Right atrium auricular region (tissue), 2 donors: ENCODE data around the gene KCNS3. TPM values are rescaled to one million over a fixed set of nuclear protein-coding genes. Genes with fewer than 3 reads are reported as not detected.

Experiments
- DNase-seq: peaks from one replicate; pipeline ENCODE4 v3.0.0-alpha.2; 2019; ENCODE audit warnings: low spot score
- H3K27ac ChIP-seq, 2 donors: fragments of 200-600 bp; sonication (generic); 1 replicate in 1 of 2; 2 replicates in 1 of 2; pipeline ENCODE4 v1.5.1; 2016 to 2019
- H3K27me3 ChIP-seq, 2 donors: fragments of 200-600 bp; sonication (generic); one replicate each; pipeline versions ENCODE4 v1.5.1 to v1.6.0; 2017 to 2019
- H3K36me3 ChIP-seq: fragments of 200-600 bp; sonication (generic); one replicate; pipeline ENCODE4 v1.5.1; 2016
- H3K4me1 ChIP-seq, 2 donors: fragments of 200-600 bp; sonication (generic); one replicate each; pipeline versions ENCODE4 v1.5.1 to v1.6.0; 2017 to 2019
- H3K4me3 ChIP-seq, 2 donors: fragments of 200-600 bp; sonication (generic); 1 replicate in 1 of 2; 2 replicates in 1 of 2; pipeline ENCODE4 v1.5.1; 2017 to 2019; ENCODE audit warnings: mild to moderate bottlenecking in 1 of 2, moderate library complexity in 1 of 2
- H3K9me3 ChIP-seq, 2 donors: fragments of 200-600 bp; sonication (generic); one replicate each; pipeline ENCODE4 v1.5.1; 2019
- total RNA-seq, 2 donors: library from RNA; depleted of rRNA; stranded (reverse); fragments of >200 nt; gene quantifications; one replicate each; pipeline ENCODE4 v1.1.0, GENCODE V29; 2016
- TF ChIP-seq, protein P1 (sequence below), 2 donors: fragments of 200-600 bp; sonication (generic); IDR thresholded peaks; one replicate each; pipeline ENCODE4 v1.5.1; 2019; ENCODE audit warnings: antibody characterized with exemption in 2 of 2

Gene KCNS3
- total RNA-seq, 2 donors from 2014 or later, result 3.7 to 13.7 TPM

DNA sequence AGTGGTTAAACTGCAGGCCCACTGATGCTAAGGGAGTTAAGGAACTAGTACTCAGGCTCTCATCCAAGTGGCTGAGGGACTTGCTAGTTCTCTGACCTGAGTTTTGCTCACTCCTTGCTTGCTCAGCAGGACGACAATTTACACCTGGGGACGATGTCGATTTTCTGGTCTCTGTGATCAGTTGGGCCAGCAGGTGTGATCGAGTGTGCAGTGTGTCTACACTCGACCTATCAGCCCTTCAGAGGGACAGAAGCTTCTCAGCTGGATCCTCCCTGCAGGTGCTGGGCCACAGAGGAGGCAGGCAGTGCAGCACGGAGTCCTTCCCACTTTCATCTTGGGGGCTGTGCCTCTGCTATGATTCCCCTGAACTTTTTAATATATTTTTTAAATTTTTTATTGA is 71.5 kb downstream of the KCNS3 start:
- TF ChIP-seq, protein P1, sequence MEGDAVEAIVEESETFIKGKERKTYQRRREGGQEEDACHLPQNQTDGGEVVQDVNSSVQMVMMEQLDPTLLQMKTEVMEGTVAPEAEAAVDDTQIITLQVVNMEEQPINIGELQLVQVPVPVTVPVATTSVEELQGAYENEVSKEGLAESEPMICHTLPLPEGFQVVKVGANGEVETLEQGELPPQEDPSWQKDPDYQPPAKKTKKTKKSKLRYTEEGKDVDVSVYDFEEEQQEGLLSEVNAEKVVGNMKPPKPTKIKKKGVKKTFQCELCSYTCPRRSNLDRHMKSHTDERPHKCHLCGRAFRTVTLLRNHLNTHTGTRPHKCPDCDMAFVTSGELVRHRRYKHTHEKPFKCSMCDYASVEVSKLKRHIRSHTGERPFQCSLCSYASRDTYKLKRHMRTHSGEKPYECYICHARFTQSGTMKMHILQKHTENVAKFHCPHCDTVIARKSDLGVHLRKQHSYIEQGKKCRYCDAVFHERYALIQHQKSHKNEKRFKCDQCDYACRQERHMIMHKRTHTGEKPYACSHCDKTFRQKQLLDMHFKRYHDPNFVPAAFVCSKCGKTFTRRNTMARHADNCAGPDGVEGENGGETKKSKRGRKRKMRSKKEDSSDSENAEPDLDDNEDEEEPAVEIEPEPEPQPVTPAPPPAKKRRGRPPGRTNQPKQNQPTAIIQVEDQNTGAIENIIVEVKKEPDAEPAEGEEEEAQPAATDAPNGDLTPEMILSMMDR (IDR thresholded peaks at IDR 0.05), result no peak
- Histone ChIP-seq H3K36me3 (no peaks in the 10 kb centered on the region), H3K4me1 (no peaks in the 10 kb centered on the region), H3K9me3 (no peaks in the 10 kb centered on the region), H3K4me3 (no peak overlapping the region), H3K27me3 (no peaks in the 10 kb centered on the region), H3K27ac (no peak overlapping the region)
- DNase-seq, result no peak

- DNase-seq, result no peak
- no peak overlapping the region for H3K27ac ChIP-seq
- no peaks in the 10 kb centered on the region for H3K36me3 ChIP-seq
- H3K4me1 ChIP-seq, result no peaks in the 10 kb centered on the region
- no peak overlapping the region for H3K4me3 ChIP-seq
- H3K9me3 ChIP-seq, result no peaks in the 10 kb centered on the region
- TF ChIP-seq, protein P1 (IDR thresholded peaks at IDR 0.05), result no peak
- no peaks in the 10 kb centered on the region for H3K27me3 ChIP-seq
Observed at GRCh38 chr2:17951563-17951962, 73.1 kb downstream of the KCNS3 start.

DNA sequence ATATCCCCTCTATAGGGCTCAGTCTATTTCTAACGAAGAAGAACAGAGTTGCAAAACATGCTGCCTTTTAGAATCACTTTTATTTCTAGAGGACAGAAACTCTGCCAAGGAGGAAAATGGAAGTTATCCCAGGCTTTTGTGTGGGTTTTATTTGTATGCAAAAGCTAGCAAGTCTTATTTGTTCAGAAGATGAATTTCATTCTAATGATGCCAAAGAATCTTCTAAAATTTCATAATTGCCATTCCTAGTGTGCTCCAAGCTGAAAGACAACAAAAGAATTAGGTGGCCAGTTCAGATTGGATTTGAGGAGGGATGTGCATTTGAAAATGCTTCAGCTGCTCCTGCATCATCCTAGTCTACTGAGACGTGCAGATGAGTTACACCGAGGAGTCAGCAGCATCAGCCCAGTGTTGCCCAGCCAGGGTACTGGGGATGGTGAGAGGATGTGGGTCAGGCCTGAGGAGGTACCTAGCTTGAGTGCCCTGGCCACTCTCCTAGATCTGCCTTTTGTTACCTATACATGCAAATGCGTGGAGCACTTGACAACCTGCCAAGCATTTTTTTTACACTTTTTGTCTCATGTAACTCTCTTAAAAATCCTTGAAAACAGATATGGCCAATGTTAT is 80.1 kb downstream of the KCNS3 start:
- Histone ChIP-seq H3K9me3 (no peaks in the 10 kb centered on the region), H3K4me3 (no peak overlapping the region), H3K27me3 (no peaks in the 10 kb centered on the region), H3K36me3 (no peaks in the 10 kb centered on the region), H3K4me1 (no peaks in the 10 kb centered on the region), H3K27ac (no peak overlapping the region)
- TF ChIP-seq, protein P1 (IDR thresholded peaks at IDR 0.05), result no peak
- DNase-seq, result no peak

DNA sequence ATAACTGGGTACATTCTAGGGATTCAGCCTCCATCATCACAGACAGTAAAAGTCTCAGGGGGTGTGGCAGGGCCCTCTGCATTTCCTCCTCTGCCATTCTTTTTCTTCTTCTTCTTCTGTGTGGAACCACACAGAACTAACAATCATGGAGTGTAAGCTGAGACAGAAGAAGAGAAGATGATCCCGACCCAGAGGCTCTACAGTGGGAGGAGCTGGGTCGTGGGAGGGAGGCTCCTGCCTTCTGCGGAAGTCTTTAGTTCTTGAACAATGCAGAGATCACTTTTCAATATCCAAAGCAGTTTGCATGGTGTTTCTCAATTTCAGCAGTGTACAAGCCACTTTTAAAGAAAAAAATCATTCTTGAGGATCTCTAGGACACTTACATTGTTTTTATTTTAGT is 80.9 kb downstream of the KCNS3 start:
- no peaks in the 10 kb centered on the region for H3K36me3 ChIP-seq
- H3K4me1 ChIP-seq, result no peaks in the 10 kb centered on the region
- DNase-seq, result no peak
- H3K9me3 ChIP-seq, result no peaks in the 10 kb centered on the region
- no peak overlapping the region for H3K4me3 ChIP-seq
- no peaks in the 10 kb centered on the region for H3K27me3 ChIP-seq
- TF ChIP-seq, protein P1 (IDR thresholded peaks at IDR 0.05), result no peak
- H3K27ac ChIP-seq, result no peak overlapping the region

GRCh38 chr2:17959833-17960232 is 81.4 kb downstream of the KCNS3 start:
- H3K4me1 ChIP-seq, result no peaks in the 10 kb centered on the region
- TF ChIP-seq, protein P1 (IDR thresholded peaks at IDR 0.05), result no peak

GRCh38 chr2:17960925-17961324 is 82.5 kb downstream of the KCNS3 start:
- H3K27ac ChIP-seq, result no peak overlapping the region

More at GRCh38 chr2:17959833-17960232, 81.4 kb downstream of the KCNS3 start:
- no peak overlapping the region for H3K27ac ChIP-seq
- no peak for DNase-seq
- no peaks in the 10 kb centered on the region for H3K9me3 ChIP-seq
- no peaks in the 10 kb centered on the region for H3K27me3 ChIP-seq
- no peak overlapping the region for H3K4me3 ChIP-seq
- no peaks in the 10 kb centered on the region for H3K36me3 ChIP-seq

More at GRCh38 chr2:17960925-17961324, 82.5 kb downstream of the KCNS3 start:
- Histone ChIP-seq H3K36me3 (no peaks in the 10 kb centered on the region), H3K9me3 (no peaks in the 10 kb centered on the region), H3K4me1 (no peaks in the 10 kb centered on the region), H3K4me3 (no peak overlapping the region), H3K27me3 (no peaks in the 10 kb centered on the region)
- TF ChIP-seq, protein P1 (IDR thresholded peaks at IDR 0.05), result no peak
- no peak for DNase-seq
